ENCODE data around the gene GCAT. TPM values are rescaled to one million over a fixed set of nuclear protein-coding genes. Genes with fewer than 3 reads are reported as not detected.

Gene GCAT
- total and polyA plus RNA-seq, 9 of the 15 experiments (the other 6 are each of a cell fraction or from before 2014, with no cell fraction given), result 1.9 to 69.9 (median 26.4) TPM

DNA sequence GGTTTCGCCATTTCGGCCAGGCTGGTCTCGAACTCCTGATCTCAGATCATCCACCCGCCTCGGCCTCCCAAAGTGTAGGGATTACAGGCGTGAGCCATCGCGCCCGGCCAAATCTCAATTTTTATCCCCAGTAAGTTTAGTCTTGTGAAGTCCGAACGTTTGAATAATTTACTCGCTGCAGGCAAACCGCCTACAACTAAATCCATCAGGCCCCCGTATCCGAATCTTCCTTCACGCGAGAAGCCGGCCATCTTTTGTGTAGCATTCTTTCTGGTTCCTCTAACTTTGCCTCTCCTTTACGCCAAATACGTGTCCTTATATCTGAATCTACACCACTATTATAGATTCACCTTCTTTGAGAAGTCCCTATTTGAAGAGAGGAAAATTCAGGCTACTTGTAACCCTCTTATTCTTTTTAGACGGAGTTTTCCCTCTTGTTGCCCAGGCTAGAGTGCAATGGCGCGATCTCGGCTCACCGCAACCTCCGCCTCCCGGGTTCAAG lies 40.9 kb downstream of the GCAT start (continued):
- TF ChIP-seq MAX (CRISPR knock-in tag; IDR thresholded peaks at IDR 0.05), result no peak
- no peak for TF ChIP-seq POLR2AphosphoS2 (IDR thresholded peaks at IDR 0.05; ENCODE audit: low read length)
- no peak for TF ChIP-seq CHD7 (IDR thresholded peaks at IDR 0.05; ENCODE audit: low read depth, low read length)
- TF ChIP-seq ZFP1 (CRISPR knock-in tag; IDR thresholded peaks at IDR 0.05), result no peak
- no peak for TF ChIP-seq NR2C1 (IDR thresholded peaks at IDR 0.05)
- no peak for TF ChIP-seq NR2C1 (tag; IDR thresholded peaks at IDR 0.05)
- no peak for TF ChIP-seq ATF3 (IDR thresholded peaks at IDR 0.05)
- TF ChIP-seq ATF3 (CRISPR knock-in tag; conservative IDR thresholded peaks at IDR 0.05), result no peak
- no peak for TF ChIP-seq HDGF (IDR thresholded peaks at IDR 0.05)
- TF ChIP-seq DIDO1 (tag; IDR thresholded peaks at IDR 0.05; ENCODE audit: low read depth), result no peak
- TF ChIP-seq SMAD3 (CRISPR knock-in tag; conservative IDR thresholded peaks at IDR 0.05), result no peak
- TF ChIP-seq ZNF184 (CRISPR knock-in tag; IDR thresholded peaks at IDR 0.05), result no peak
- TF ChIP-seq POU5F1 (IDR thresholded peaks at IDR 0.05; ENCODE audit: borderline replicate concordance, low read depth, low read length, partially characterized antibody), result no peak
- TF ChIP-seq VEZF1 (CRISPR knock-in tag; IDR thresholded peaks at IDR 0.05), result 0 out of 2 replicates have a peak, but pooled peaks have one; percentile 10
